H9 (cell line): ENCODE results near the gene INSYN2B. TPM values are rescaled to one million over a fixed set of nuclear protein-coding genes. Genes with fewer than 3 reads are reported as not detected.

ENCODE experiments used
- DNase-seq: peaks from one replicate; pipeline ENCODE4 v3.0.0-alpha.2; 2017
- H2AFZ ChIP-seq: one replicate; pipeline ENCODE4 v1.6.1; 2013; ENCODE audit warnings: mild to moderate bottlenecking, low read length, control low read depth, moderate library complexity
- H2AK5ac ChIP-seq: 2 replicates; pipeline ENCODE4 v1.6.1; 2013; ENCODE audit warnings: low read length, control low read depth, mixed read lengths; ENCODE audit not compliant: insufficient read length
- H2BK120ac ChIP-seq: one replicate; pipeline ENCODE4 v1.6.1; 2013; ENCODE audit warnings: low read depth, mild to moderate bottlenecking, low read length, control low read depth, inconsistent platforms; ENCODE audit not compliant: poor library complexity, severe bottlenecking
- H2BK12ac ChIP-seq: 2 replicates; pipeline ENCODE4 v1.6.1; 2013; ENCODE audit warnings: low read length, control low read depth, mixed read lengths, low read depth; ENCODE audit not compliant: insufficient read length
- H2BK15ac ChIP-seq: 2 replicates; pipeline ENCODE4 v1.6.1; 2013; ENCODE audit warnings: low read depth, low read length, control low read depth
- H2BK20ac ChIP-seq: one replicate; pipeline ENCODE4 v1.6.1; 2013; ENCODE audit warnings: low read depth, mild to moderate bottlenecking, low read length, control low read depth, inconsistent platforms; ENCODE audit not compliant: poor library complexity, severe bottlenecking
- H2BK5ac ChIP-seq: 2 replicates; pipeline ENCODE4 v1.6.1; 2013; ENCODE audit warnings: low read length, control low read depth, mixed read lengths; ENCODE audit not compliant: insufficient read length
- H3K14ac ChIP-seq: 2 replicates; pipeline ENCODE4 v1.6.1; 2013; ENCODE audit warnings: low read length, control low read depth; ENCODE audit not compliant: insufficient read depth
- H3K18ac ChIP-seq: 2 replicates; pipeline ENCODE4 v1.6.1; 2013; ENCODE audit warnings: low read depth, mild to moderate bottlenecking, mixed read lengths, low read length, control low read depth; ENCODE audit not compliant: insufficient read length
- H3K23ac ChIP-seq: 2 replicates; pipeline ENCODE4 v1.6.1; 2013; ENCODE audit warnings: low read length, control low read depth, mixed read lengths, low read depth; ENCODE audit not compliant: insufficient read length
- H3K23me2 ChIP-seq: 2 replicates; pipeline ENCODE4 v1.6.1; 2013; ENCODE audit warnings: low read depth, mild to moderate bottlenecking, mixed read lengths, low read length, control low read depth; ENCODE audit not compliant: insufficient read length, poor library complexity, severe bottlenecking
- H3K27ac ChIP-seq: 2 replicates; pipeline ENCODE4 v1.5.1; 2013; ENCODE audit warnings: low read length, control low read depth, mixed read lengths, low read depth; ENCODE audit not compliant: insufficient read length
- H3K27me3 ChIP-seq: 2 replicates; pipeline ENCODE4 v1.6.1; 2013; ENCODE audit warnings: low read length, control low read depth, inconsistent platforms; ENCODE audit not compliant: insufficient read depth
- H3K4ac ChIP-seq: 2 replicates; pipeline ENCODE4 v1.6.1; 2013; ENCODE audit warnings: low read depth, mild to moderate bottlenecking, control low read depth, inconsistent platforms, low read length, moderate library complexity
- H3K4me1 ChIP-seq: 2 replicates; pipeline ENCODE4 v1.6.1; 2013; ENCODE audit warnings: low read length, control low read depth, inconsistent platforms; ENCODE audit not compliant: insufficient read depth
- H3K4me2 ChIP-seq: 2 replicates; pipeline ENCODE4 v1.6.1; 2013; ENCODE audit warnings: low read length, control low read depth, mixed read lengths; ENCODE audit not compliant: insufficient read length, insufficient read depth
- H3K56ac ChIP-seq: 2 replicates; pipeline ENCODE4 v1.6.1; 2013; ENCODE audit warnings: low read depth, mild to moderate bottlenecking, mixed read lengths, low read length, control low read depth; ENCODE audit not compliant: insufficient read length
- H3K79me1 ChIP-seq: 2 replicates; pipeline ENCODE4 v1.6.1; 2013; ENCODE audit warnings: low read depth, mild to moderate bottlenecking, moderate library complexity, low read length, control low read depth, inconsistent platforms; ENCODE audit not compliant: insufficient read depth, poor library complexity, severe bottlenecking
- H3K79me2 ChIP-seq: 2 replicates; pipeline ENCODE4 v1.6.1; 2013; ENCODE audit warnings: low read length, control low read depth, inconsistent platforms; ENCODE audit not compliant: insufficient read depth
- H3K9ac ChIP-seq: 2 replicates; pipeline ENCODE4 v1.6.1; 2013; ENCODE audit warnings: low read length, control low read depth, mixed read lengths; ENCODE audit not compliant: insufficient read length; ENCODE audit errors: extremely low read depth
- H3K9me3 ChIP-seq: one replicate; pipeline ENCODE4 v1.6.1; 2013; ENCODE audit warnings: low read depth, low read length, inconsistent platforms; ENCODE audit not compliant: control insufficient read depth
- H3T11ph ChIP-seq: one replicate; pipeline ENCODE4 v1.6.1; 2013; ENCODE audit warnings: mild to moderate bottlenecking, low read length, control low read depth, inconsistent platforms
- H4K20me1 ChIP-seq: one replicate; pipeline ENCODE4 v1.6.1; 2013; ENCODE audit not compliant: control insufficient read depth, insufficient read length, insufficient read depth
- H4K5ac ChIP-seq: 2 replicates; pipeline ENCODE4 v1.6.1; 2013; ENCODE audit warnings: low read depth, mild to moderate bottlenecking, mixed read lengths, low read length, control low read depth; ENCODE audit not compliant: insufficient read length
- H4K8ac ChIP-seq: replicated peaks from 2 replicates; pipeline ENCODE4 v1.6.1; 2013; ENCODE audit warnings: low read length, control low read depth, mixed read lengths, low read depth; ENCODE audit not compliant: insufficient read length
- H4K91ac ChIP-seq: 2 replicates; pipeline ENCODE4 v1.6.1; 2013; ENCODE audit warnings: low read depth, mild to moderate bottlenecking, moderate library complexity, mixed read lengths, low read length, control low read depth; ENCODE audit not compliant: insufficient read length
- H3K27ac Mint-ChIP-seq, 3 experiments: 2 replicates in 2 of 3; 3 replicates in 1 of 3; pipeline ENCODE4 v1.8.0; 2020 to 2021; ENCODE audit warnings: mixed read lengths in 3 of 3, mild to moderate bottlenecking in 1 of 3, moderate library complexity in 1 of 3
- H3K27me3 Mint-ChIP-seq: 2 replicates; pipeline ENCODE4 v1.8.0; 2021; ENCODE audit warnings: low read depth, mild to moderate bottlenecking, moderate library complexity, mixed read lengths
- H3K36me3 Mint-ChIP-seq, 3 experiments: 2 replicates in 2 of 3; 3 replicates in 1 of 3; pipeline ENCODE4 v1.8.0; 2020 to 2021; ENCODE audit warnings: low read depth in 3 of 3, mixed read lengths in 3 of 3; ENCODE audit not compliant: insufficient read depth in 1 of 3
- H3K4me1 Mint-ChIP-seq, 2 experiments: 2 replicates each; pipeline ENCODE4 v1.8.0; 2020; ENCODE audit warnings: mixed read lengths in 2 of 2
- H3K4me3 Mint-ChIP-seq, 2 experiments: 2 replicates in 1 of 2; 3 replicates in 1 of 2; pipeline ENCODE4 v1.8.0; 2020 to 2021; ENCODE audit warnings: mild to moderate bottlenecking in 2 of 2, mixed read lengths in 2 of 2, moderate library complexity in 1 of 2
- H3K9me3 Mint-ChIP-seq, 2 experiments: 2 replicates in 1 of 2; 3 replicates in 1 of 2; pipeline ENCODE4 v1.8.0; 2020; ENCODE audit warnings: mild to moderate bottlenecking in 2 of 2, mixed read lengths in 2 of 2, moderate library complexity in 1 of 2
- WGBS: extraction: QIAGEN DNeasy Blood & Tissue Kit; methylation state at CpG from one replicate; pipeline ENCODE4 v1.1.7; 2013; ENCODE audit warnings: missing lambda C conversion rate, low lambda C conversion rate, mixed read lengths; ENCODE audit not compliant: insufficient read length; ENCODE audit errors: extremely low coverage; 5-methylcytosine and 5-hydroxymethylcytosine counted together
- total RNA-seq: library from RNA; stranded (reverse); gene quantifications from 2 replicates; pipeline ENCODE4 v1.2.1, GENCODE V29; 2021
- TF ChIP-seq, protein P1 (sequence below): fragments of 200-600 bp; sonication (generic); conservative IDR thresholded peaks from 3 replicates; pipeline ENCODE4 v1.8.0; 2021; ENCODE audit warnings: antibody characterized with exemption, mild to moderate bottlenecking

Gene INSYN2B
- total RNA-seq, 1 experiment from 2014 or later, result not detected

- Mint-ChIP-seq H3K27me3 (peaks cover 2% of the 10 kb centered on the region), H3K4me3 (no peak overlapping the region), H3K27ac (peak overlapping the region in 1 of 3 experiments; percentile 36; a peak in 1 of 7 replicates), H3K9me3 (no peaks in the 10 kb centered on the region), H3K4me1 (peaks cover 18 to 22% of the 10 kb centered on the region in 2 experiments), H3K36me3 (no peaks in the 10 kb centered on the region)
- no peaks in the 10 kb centered on the region for H3K27me3 ChIP-seq
- no CpG with 5 or more reads among the region's 7 CpGs for WGBS
- no peak overlapping the region for H3K4me2 ChIP-seq
- no peak overlapping the region for H2BK20ac ChIP-seq
- TF ChIP-seq, protein P1, sequence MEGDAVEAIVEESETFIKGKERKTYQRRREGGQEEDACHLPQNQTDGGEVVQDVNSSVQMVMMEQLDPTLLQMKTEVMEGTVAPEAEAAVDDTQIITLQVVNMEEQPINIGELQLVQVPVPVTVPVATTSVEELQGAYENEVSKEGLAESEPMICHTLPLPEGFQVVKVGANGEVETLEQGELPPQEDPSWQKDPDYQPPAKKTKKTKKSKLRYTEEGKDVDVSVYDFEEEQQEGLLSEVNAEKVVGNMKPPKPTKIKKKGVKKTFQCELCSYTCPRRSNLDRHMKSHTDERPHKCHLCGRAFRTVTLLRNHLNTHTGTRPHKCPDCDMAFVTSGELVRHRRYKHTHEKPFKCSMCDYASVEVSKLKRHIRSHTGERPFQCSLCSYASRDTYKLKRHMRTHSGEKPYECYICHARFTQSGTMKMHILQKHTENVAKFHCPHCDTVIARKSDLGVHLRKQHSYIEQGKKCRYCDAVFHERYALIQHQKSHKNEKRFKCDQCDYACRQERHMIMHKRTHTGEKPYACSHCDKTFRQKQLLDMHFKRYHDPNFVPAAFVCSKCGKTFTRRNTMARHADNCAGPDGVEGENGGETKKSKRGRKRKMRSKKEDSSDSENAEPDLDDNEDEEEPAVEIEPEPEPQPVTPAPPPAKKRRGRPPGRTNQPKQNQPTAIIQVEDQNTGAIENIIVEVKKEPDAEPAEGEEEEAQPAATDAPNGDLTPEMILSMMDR, result no peak
- H3K18ac ChIP-seq, result no peak overlapping the region
- H3K9ac ChIP-seq, result no peak overlapping the region
- no peak overlapping the region for H2AK5ac ChIP-seq
- H3K56ac ChIP-seq, result no peak overlapping the region
- no peak overlapping the region for H3K23ac ChIP-seq
- H3T11ph ChIP-seq, result no peak overlapping the region
- no peak overlapping the region for H4K91ac ChIP-seq
- no peaks in the 10 kb centered on the region for H3K79me1 ChIP-seq
- H3K9me3 ChIP-seq, result no peaks in the 10 kb centered on the region
- H3K4ac ChIP-seq, result no peak overlapping the region
- H4K5ac ChIP-seq, result no peak overlapping the region
- H2BK5ac ChIP-seq, result no peak overlapping the region
- no peak overlapping the region for H2AFZ ChIP-seq
- no peak overlapping the region for H3K14ac ChIP-seq
- H3K79me2 ChIP-seq, result no peaks in the 10 kb centered on the region
- no peak overlapping the region for H2BK15ac ChIP-seq
- H3K4me1 ChIP-seq, result peaks cover 4% of the 10 kb centered on the region; the same call in 1 of the 2 replicates
- H2BK12ac ChIP-seq, result no peak overlapping the region
- H2BK120ac ChIP-seq, result no peak overlapping the region
- DNase-seq, result no peak
- H4K8ac ChIP-seq, result no peak overlapping the region
- H3K27ac ChIP-seq, result no peak overlapping the region
- no peaks in the 10 kb centered on the region for H4K20me1 ChIP-seq
- H3K23me2 ChIP-seq, result no peaks in the 10 kb centered on the region
These were observed 38.8 kb downstream of the INSYN2B start for GRCh38 chr5:169941542-169941941.
